WERI-Rb-1 (cell line): ENCODE results near the gene HMG20A.
A peak's percentile ranks its signal among the peaks of the same experiment; 100 is the strongest.

Source experiments
- DNase-seq: peaks from one replicate; pipeline ENCODE4 v3.0.0-alpha.2; 2020
- H3K27ac ChIP-seq: fragments of 250-450 bp; sonication (Bioruptor Pico); 2 replicates; pipeline ENCODE4 v1.5.1; 2020; ENCODE audit warnings: mild to moderate bottlenecking, moderate library complexity
- H3K27me3 ChIP-seq: fragments of 250-450 bp; sonication (Bioruptor Pico); 2 replicates; pipeline ENCODE4 v1.5.1; 2021; ENCODE audit warnings: mild to moderate bottlenecking, low read depth, moderate library complexity; ENCODE audit not compliant: insufficient read depth, severe bottlenecking
- H3K36me3 ChIP-seq: fragments of 250-450 bp; sonication (Bioruptor Pico); 2 replicates; pipeline ENCODE4 v1.5.1; 2020; ENCODE audit warnings: mild to moderate bottlenecking, moderate library complexity
- H3K4me3 ChIP-seq: 2 replicates; pipeline ENCODE4 v1.5.1; 2011; ENCODE audit warnings: low read depth, mild to moderate bottlenecking, control low read depth, low read length
- H3K9me3 ChIP-seq: fragments of 250-450 bp; sonication (Bioruptor Pico); 2 replicates; pipeline ENCODE4 v1.5.1; 2021; ENCODE audit warnings: mild to moderate bottlenecking, moderate library complexity; ENCODE audit not compliant: severe bottlenecking
- CTCF ChIP-seq: IDR thresholded peaks from 2 replicates; pipeline ENCODE4 v1.5.1; 2011; ENCODE audit warnings: low read depth, mild to moderate bottlenecking, control low read depth, inconsistent platforms, low read length

The HMG20A gene

GRCh38 chr15:77495838-77496596, 75.3 kb downstream of the HMG20A start:
- DNase-seq, result no peak
- H3K27me3 ChIP-seq, result no peaks in the 10 kb centered on the region
- no peak overlapping the region for H3K27ac ChIP-seq
- H3K4me3 ChIP-seq, result no peak overlapping the region
- no peak for TF ChIP-seq CTCF
- no peaks in the 10 kb centered on the region for H3K36me3 ChIP-seq
- H3K9me3 ChIP-seq, result no peaks in the 10 kb centered on the region

- no peaks in the 10 kb centered on the region for H3K27me3 ChIP-seq
- H3K27ac ChIP-seq, result no peak overlapping the region
- no peak overlapping the region for H3K4me3 ChIP-seq
- no peaks in the 10 kb centered on the region for H3K36me3 ChIP-seq
- peak; percentile 90 for TF ChIP-seq CTCF
- peak; percentile 67 for DNase-seq
- no peaks in the 10 kb centered on the region for H3K9me3 ChIP-seq
Measured at GRCh38 chr15:77496715-77497109, 76.0 kb downstream of the HMG20A start.

- H3K36me3 ChIP-seq, result no peaks in the 10 kb centered on the region
- H3K9me3 ChIP-seq, result no peaks in the 10 kb centered on the region
- TF ChIP-seq CTCF, result no peak
- no peak for DNase-seq
- H3K27me3 ChIP-seq, result no peaks in the 10 kb centered on the region
- no peak overlapping the region for H3K27ac ChIP-seq
- H3K4me3 ChIP-seq, result no peak overlapping the region
Measured at GRCh38 chr15:77497110-77497737, 76.5 kb downstream of the HMG20A start.

- no peak for DNase-seq
- Histone ChIP-seq H3K27ac (no peak overlapping the region), H3K36me3 (no peaks in the 10 kb centered on the region), H3K4me3 (no peak overlapping the region), H3K9me3 (no peaks in the 10 kb centered on the region), H3K27me3 (no peaks in the 10 kb centered on the region)
- no peak for TF ChIP-seq CTCF
Measured at GRCh38 chr15:77497942-77498361, 77.3 kb downstream of the HMG20A start.

GRCh38 chr15:77499087-77499760, 78.5 kb downstream of the HMG20A start:
- H3K9me3 ChIP-seq, result no peaks in the 10 kb centered on the region
- no peak for TF ChIP-seq CTCF
- no peak for DNase-seq
- H3K36me3 ChIP-seq, result no peaks in the 10 kb centered on the region
- no peaks in the 10 kb centered on the region for H3K27me3 ChIP-seq
- H3K4me3 ChIP-seq, result no peak overlapping the region
- no peak overlapping the region for H3K27ac ChIP-seq
